Keratinocyte (primary cell): ENCODE data around the gene SNAPC4. TPM values are rescaled to one million over a fixed set of nuclear protein-coding genes. Genes with fewer than 3 reads are reported as not detected.

Experiments used
- DNase-seq: peaks from one replicate; pipeline ENCODE4 v3.0.0-alpha.2; 2011; ENCODE audit warnings: low read depth, missing footprints, low spot score
- FAIRE-seq: peaks from 2 replicates; lab custom pipeline; 2011; peaks lifted over from hg19 to GRCh38; lab: Jason Lieb, UNC
- H2AFZ ChIP-seq: 2 replicates; pipeline ENCODE4 v1.6.0; 2012; ENCODE audit warnings: low read length, control low read depth, inconsistent platforms; ENCODE audit not compliant: control insufficient read depth
- H3K27ac ChIP-seq: 2 replicates; pipeline ENCODE4 v1.5.1; 2011; ENCODE audit warnings: low read length; ENCODE audit not compliant: control insufficient read depth, insufficient read depth
- H3K27me3 ChIP-seq: 3 replicates; pipeline ENCODE4 v1.6.0; 2011; ENCODE audit warnings: low read length; ENCODE audit not compliant: control insufficient read depth, insufficient read depth; ENCODE audit errors: extremely low read depth
- H3K36me3 ChIP-seq, 2 experiments: 2 replicates in 1 of 2; 3 replicates in 1 of 2; pipeline ENCODE4 v1.5.1; 2011; ENCODE audit warnings: low read length in 2 of 2, mild to moderate bottlenecking in 1 of 2; ENCODE audit not compliant: control insufficient read depth in 2 of 2, insufficient read depth in 2 of 2; ENCODE audit errors: extremely low read depth in 1 of 2
- H3K4me1 ChIP-seq: 3 replicates; pipeline ENCODE4 v1.5.1; 2011; ENCODE audit warnings: low read length; ENCODE audit not compliant: control insufficient read depth, insufficient read depth; ENCODE audit errors: extremely low read depth
- H3K4me2 ChIP-seq: 3 replicates; pipeline ENCODE4 v1.6.0; 2011; ENCODE audit warnings: low read depth, low read length; ENCODE audit not compliant: control insufficient read depth, insufficient read depth; ENCODE audit errors: extremely low read depth
- H3K4me3 ChIP-seq, 3 experiments: fragments of 200-600 bp in 1 of 3; sonication (generic) in 1 of 3; 2 replicates in 2 of 3; 3 replicates in 1 of 3; pipeline ENCODE4 v1.5.1; 2011 to 2016; ENCODE audit warnings: low read length in 3 of 3, mild to moderate bottlenecking in 3 of 3, control low read depth in 2 of 3, inconsistent platforms in 1 of 3, low read depth in 1 of 3, mixed read lengths in 1 of 3, mixed run types in 1 of 3, moderate library complexity in 1 of 3; ENCODE audit not compliant: control insufficient read depth in 2 of 3, insufficient read depth in 2 of 3; ENCODE audit errors: extremely low read depth in 1 of 3
- H3K79me2 ChIP-seq: 2 replicates; pipeline ENCODE4 v1.6.0; 2012; ENCODE audit warnings: low read length; ENCODE audit not compliant: control insufficient read depth, insufficient read depth
- H3K9ac ChIP-seq: 3 replicates; pipeline ENCODE4 v1.6.0; 2011; ENCODE audit warnings: low read length; ENCODE audit not compliant: control insufficient read depth, insufficient read depth; ENCODE audit errors: extremely low read depth
- H3K9me1 ChIP-seq: 3 replicates; pipeline ENCODE4 v1.6.0; 2011; ENCODE audit warnings: low read length; ENCODE audit not compliant: control insufficient read depth, insufficient read depth; ENCODE audit errors: extremely low read depth
- H3K9me3 ChIP-seq: 2 replicates; pipeline ENCODE4 v1.5.1; 2012; ENCODE audit warnings: low read depth, low read length; ENCODE audit not compliant: control insufficient read depth
- H4K20me1 ChIP-seq: 3 replicates; pipeline ENCODE4 v1.6.0; 2011; ENCODE audit warnings: low read length; ENCODE audit not compliant: control insufficient read depth, insufficient read depth; ENCODE audit errors: extremely low read depth
- CTCF ChIP-seq, 3 experiments: IDR thresholded peaks in 1 of 3; conservative IDR thresholded peaks in 1 of 3; optimal IDR thresholded peaks in 1 of 3; 2 replicates in 2 of 3; 3 replicates in 1 of 3; pipeline versions ENCODE3 to v1.5.1; 2011; ENCODE audit warnings: low read length in 3 of 3, mild to moderate bottlenecking in 3 of 3, moderate library complexity in 2 of 3, control low read depth in 1 of 3, inconsistent platforms in 1 of 3; ENCODE audit not compliant: insufficient read depth in 2 of 3; ENCODE audit errors: extremely low read depth in 1 of 3
- EZH2 ChIP-seq: IDR thresholded peaks from one replicate; pipeline ENCODE4 v1.6.1; 2012; ENCODE audit warnings: inconsistent platforms, mild to moderate bottlenecking, low read length, moderate library complexity
- dilution Hi-C: fragments of 300-500 bp; cut with MboI; formaldehyde crosslinking; loops from one replicate; pipeline ENCODE4 v1.7.0; 2020; ENCODE audit warnings: low sequenced_read_pairs; ENCODE audit not compliant: extremely low pct_ligation_motif_present
- polyA plus RNA-seq, 5 experiments: library from polyadenylated mRNA; depleted of rRNA in 3 of 5; stranded (reverse) in 3 of 5; stranded (forward) in 1 of 5; unstranded in 1 of 5; fragments of >200 nt; gene quantifications; 1 replicate in 1 of 5; 2 replicates in 3 of 5; 3 replicates in 1 of 5; pipeline versions ENCODE4 v1.2.1 to v1.2.3, GENCODE V29; 2011 to 2012; ENCODE audit warnings: missing spikeins in 2 of 5, low read depth in 1 of 5, low replicate concordance in 1 of 5

SNAPC4 gene
- polyA plus RNA-seq, 1 donor (not counting 4 experiments of a cell fraction or from before 2014, with no cell fraction given) = 3.6 TPM

- Histone ChIP-seq H3K4me1 (peaks cover 3% of the 10 kb centered on the region), H3K36me3 (peaks cover 54 to 57% of the 10 kb centered on the region in 2 experiments), H3K4me2 (no peak overlapping the region), H4K20me1 (peaks cover 5% of the 10 kb centered on the region), H3K9me1 (no peaks in the 10 kb centered on the region), H3K9me3 (no peaks in the 10 kb centered on the region), H3K27ac (no peak overlapping the region), H2AFZ (no peak overlapping the region), H3K79me2 (peaks cover 9% of the 10 kb centered on the region), H3K27me3 (no peaks in the 10 kb centered on the region), H3K9ac (no peak overlapping the region), H3K4me3 (no peak overlapping the region)
- dilution Hi-C loops = no loop called here
- DNase-seq (no peak), FAIRE-seq (no peak)
- TF ChIP-seq CTCF (optimal IDR thresholded peaks at IDR 0.05 in 1 of 3, IDR thresholded peaks at IDR 0.05 in 1 of 3, conservative IDR thresholded peaks at IDR 0.05 in 1 of 3; ENCODE audit: extremely low read depth in 1 of 3, insufficient read depth in 2 of 3, low read length in 3 of 3) = no peak
- no peak for TF ChIP-seq EZH2
These were observed 43.7 kb upstream of the SNAPC4 start for GRCh38 chr9:136443687-136444086.

GRCh38 chr9:136443087-136443486 lies 43.1 kb upstream of the SNAPC4 start:
- Histone ChIP-seq H3K36me3 (peaks cover 51 to 53% of the 10 kb centered on the region in 2 experiments), H3K4me3 (no peak overlapping the region), H2AFZ (no peak overlapping the region), H3K27me3 (no peaks in the 10 kb centered on the region), H3K9me3 (no peaks in the 10 kb centered on the region), H3K27ac (no peak overlapping the region), H3K9me1 (no peaks in the 10 kb centered on the region), H3K9ac (no peak overlapping the region), H3K79me2 (peaks cover 15% of the 10 kb centered on the region), H3K4me1 (peaks cover 4% of the 10 kb centered on the region), H3K4me2 (no peak overlapping the region), H4K20me1 (peaks cover 5% of the 10 kb centered on the region)
- FAIRE-seq (no peak), DNase-seq (no peak)
- no peak for TF ChIP-seq EZH2
- TF ChIP-seq CTCF (optimal IDR thresholded peaks at IDR 0.05 in 1 of 3, IDR thresholded peaks at IDR 0.05 in 1 of 3, conservative IDR thresholded peaks at IDR 0.05 in 1 of 3; ENCODE audit: extremely low read depth in 1 of 3, insufficient read depth in 2 of 3, low read length in 3 of 3) = no peak
- dilution Hi-C loops = no loop called here
